ENCODE results near the gene PMAIP1. TPM values are rescaled to one million over a fixed set of nuclear protein-coding genes. Genes with fewer than 3 reads are reported as not detected.

Gene PMAIP1
- polyA plus RNA-seq, 1 donor (not counting 4 experiments of a cell fraction or from before 2014, with no cell fraction given) = 49.1 TPM

DNA sequence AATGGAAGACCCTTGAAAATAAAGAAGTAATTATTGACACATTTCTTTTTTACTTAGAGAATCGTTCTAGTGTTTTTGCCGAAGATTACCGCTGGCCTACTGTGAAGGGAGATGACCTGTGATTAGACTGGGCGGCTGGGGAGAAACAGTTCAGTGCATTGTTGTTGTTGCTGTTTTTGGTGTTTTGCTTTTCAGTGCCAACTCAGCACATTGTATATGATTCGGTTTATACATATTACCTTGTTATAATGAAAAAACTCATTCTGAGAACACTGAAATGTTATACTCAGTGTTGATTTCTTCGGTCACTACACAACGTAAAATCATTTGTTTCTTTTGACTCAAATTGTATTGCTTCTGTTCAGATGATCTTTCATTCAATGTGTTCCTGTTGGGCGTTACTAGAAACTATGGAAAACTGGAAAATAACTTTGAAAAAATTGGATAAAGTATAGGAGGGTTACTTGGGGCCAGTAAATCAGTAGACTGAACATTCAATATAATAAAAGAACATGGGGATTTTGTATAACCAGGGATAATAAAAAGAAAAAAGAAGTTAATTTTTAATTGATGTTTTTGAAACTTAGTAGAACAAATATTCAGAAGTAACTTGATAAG, 3.3 kb downstream of the PMAIP1 start:
- H3K9me1 ChIP-seq (ENCODE audit: control insufficient read depth, extremely low read depth, insufficient read depth, low read length) = no peaks in the 10 kb centered on the region
- peak overlapping the region; percentile 92 for H3K27ac ChIP-seq (ENCODE audit: control insufficient read depth, insufficient read depth, low read length)
- peak overlapping the region in 2 of 3 experiments; percentile 80 to 88 for H3K4me3 ChIP-seq (ENCODE audit: control insufficient read depth in 2 of 3, extremely low read depth in 1 of 3, insufficient read depth in 2 of 3, low read depth in 1 of 3, low read length in 3 of 3)
- dilution Hi-C loops (cut with MboI; ENCODE audit: extremely low pct_ligation_motif_present, low sequenced_read_pairs) = no loop called here
- DNase-seq (ENCODE audit: low read depth, low spot score) (no peak), FAIRE-seq (no peak)
- H3K9me3 ChIP-seq (ENCODE audit: control insufficient read depth, low read depth, low read length) = no peaks in the 10 kb centered on the region
- TF ChIP-seq, protein P1, sequence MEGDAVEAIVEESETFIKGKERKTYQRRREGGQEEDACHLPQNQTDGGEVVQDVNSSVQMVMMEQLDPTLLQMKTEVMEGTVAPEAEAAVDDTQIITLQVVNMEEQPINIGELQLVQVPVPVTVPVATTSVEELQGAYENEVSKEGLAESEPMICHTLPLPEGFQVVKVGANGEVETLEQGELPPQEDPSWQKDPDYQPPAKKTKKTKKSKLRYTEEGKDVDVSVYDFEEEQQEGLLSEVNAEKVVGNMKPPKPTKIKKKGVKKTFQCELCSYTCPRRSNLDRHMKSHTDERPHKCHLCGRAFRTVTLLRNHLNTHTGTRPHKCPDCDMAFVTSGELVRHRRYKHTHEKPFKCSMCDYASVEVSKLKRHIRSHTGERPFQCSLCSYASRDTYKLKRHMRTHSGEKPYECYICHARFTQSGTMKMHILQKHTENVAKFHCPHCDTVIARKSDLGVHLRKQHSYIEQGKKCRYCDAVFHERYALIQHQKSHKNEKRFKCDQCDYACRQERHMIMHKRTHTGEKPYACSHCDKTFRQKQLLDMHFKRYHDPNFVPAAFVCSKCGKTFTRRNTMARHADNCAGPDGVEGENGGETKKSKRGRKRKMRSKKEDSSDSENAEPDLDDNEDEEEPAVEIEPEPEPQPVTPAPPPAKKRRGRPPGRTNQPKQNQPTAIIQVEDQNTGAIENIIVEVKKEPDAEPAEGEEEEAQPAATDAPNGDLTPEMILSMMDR (optimal IDR thresholded peaks at IDR 0.05 in 1 of 3, IDR thresholded peaks at IDR 0.05 in 1 of 3, conservative IDR thresholded peaks at IDR 0.05 in 1 of 3; ENCODE audit: extremely low read depth in 1 of 3, insufficient read depth in 2 of 3, low read length in 3 of 3) = no peak
- no peak for TF ChIP-seq EZH2 (IDR thresholded peaks at IDR 0.05; ENCODE audit: low read length)
- peaks cover 37% of the 10 kb centered on the region for H3K4me1 ChIP-seq (ENCODE audit: control insufficient read depth, extremely low read depth, insufficient read depth, low read length)
- H4K20me1 ChIP-seq (ENCODE audit: control insufficient read depth, extremely low read depth, insufficient read depth, low read length) = no peaks in the 10 kb centered on the region
- peaks cover 37% of the 10 kb centered on the region for H3K79me2 ChIP-seq (ENCODE audit: control insufficient read depth, insufficient read depth, low read length)
- H3K36me3 ChIP-seq (ENCODE audit: control insufficient read depth in 2 of 2, extremely low read depth in 1 of 2, insufficient read depth in 2 of 2, low read length in 2 of 2) = no peaks in the 10 kb centered on the region
- H2AFZ ChIP-seq (ENCODE audit: control insufficient read depth, low read length) = no peak overlapping the region
- peak overlapping the region; percentile 97 for H3K9ac ChIP-seq (ENCODE audit: control insufficient read depth, extremely low read depth, insufficient read depth, low read length)
- H3K4me2 ChIP-seq (ENCODE audit: control insufficient read depth, extremely low read depth, insufficient read depth, low read depth, low read length) = peak overlapping the region; percentile 72
- no peaks in the 10 kb centered on the region for H3K27me3 ChIP-seq (ENCODE audit: control insufficient read depth, extremely low read depth, insufficient read depth, low read length)

DNA sequence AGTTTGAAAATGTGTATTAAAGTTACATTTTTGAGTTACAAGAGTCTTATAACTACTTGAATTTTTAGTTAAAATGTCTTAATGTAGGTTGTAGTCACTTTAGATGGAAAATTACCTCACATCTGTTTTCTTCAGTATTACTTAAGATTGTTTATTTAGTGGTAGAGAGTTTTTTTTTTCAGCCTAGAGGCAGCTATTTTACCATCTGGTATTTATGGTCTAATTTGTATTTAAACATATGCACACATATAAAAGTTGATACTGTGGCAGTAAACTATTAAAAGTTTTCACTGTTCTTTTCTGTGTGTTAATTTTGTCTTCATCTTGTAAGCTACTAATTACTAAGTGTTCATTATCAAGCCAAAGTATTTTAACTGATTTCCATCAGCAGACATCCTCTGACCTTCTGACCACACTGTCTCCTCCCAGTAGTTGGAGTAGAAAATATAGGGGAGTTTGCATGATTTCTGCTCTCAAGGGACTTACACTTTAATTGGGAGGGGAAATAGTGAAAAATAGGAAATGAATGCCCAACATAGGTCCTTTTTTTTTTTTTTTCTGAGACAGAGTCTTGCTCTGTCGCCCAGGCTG, 4.3 kb downstream of the PMAIP1 start:
- Histone ChIP-seq H3K79me2 (ENCODE audit: control insufficient read depth, insufficient read depth, low read length) (peaks cover 37% of the 10 kb centered on the region), H4K20me1 (ENCODE audit: control insufficient read depth, extremely low read depth, insufficient read depth, low read length) (no peaks in the 10 kb centered on the region), H3K9me1 (ENCODE audit: control insufficient read depth, extremely low read depth, insufficient read depth, low read length) (no peaks in the 10 kb centered on the region), H3K27me3 (ENCODE audit: control insufficient read depth, extremely low read depth, insufficient read depth, low read length) (no peaks in the 10 kb centered on the region), H3K9ac (ENCODE audit: control insufficient read depth, extremely low read depth, insufficient read depth, low read length) (peak overlapping the region; percentile 26), H3K36me3 (ENCODE audit: control insufficient read depth in 2 of 2, extremely low read depth in 1 of 2, insufficient read depth in 2 of 2, low read length in 2 of 2) (no peaks in the 10 kb centered on the region), H3K27ac (ENCODE audit: control insufficient read depth, insufficient read depth, low read length) (peak overlapping the region; percentile 86), H3K4me3 (ENCODE audit: control insufficient read depth in 2 of 3, extremely low read depth in 1 of 3, insufficient read depth in 2 of 3, low read depth in 1 of 3, low read length in 3 of 3) (peak overlapping the region in 1 of 3 experiments; percentile 15), H3K4me1 (ENCODE audit: control insufficient read depth, extremely low read depth, insufficient read depth, low read length) (peaks cover 36% of the 10 kb centered on the region), H3K9me3 (ENCODE audit: control insufficient read depth, low read depth, low read length) (no peaks in the 10 kb centered on the region), H3K4me2 (ENCODE audit: control insufficient read depth, extremely low read depth, insufficient read depth, low read depth, low read length) (peak overlapping the region; percentile 72), H2AFZ (ENCODE audit: control insufficient read depth, low read length) (no peak overlapping the region)
- TF ChIP-seq, protein P1 (optimal IDR thresholded peaks at IDR 0.05 in 1 of 3, IDR thresholded peaks at IDR 0.05 in 1 of 3, conservative IDR thresholded peaks at IDR 0.05 in 1 of 3; ENCODE audit: extremely low read depth in 1 of 3, insufficient read depth in 2 of 3, low read length in 3 of 3) = no peak
- TF ChIP-seq EZH2 (IDR thresholded peaks at IDR 0.05; ENCODE audit: low read length) = no peak
- DNase-seq (ENCODE audit: low read depth, low spot score) (no peak), FAIRE-seq (no peak)
- dilution Hi-C loops (cut with MboI; ENCODE audit: extremely low pct_ligation_motif_present, low sequenced_read_pairs) = no loop called here
